Uterus (tissue), 2 donors: Measurements from ENCODE around the gene CACNB4.

ENCODE experiments used
- POLR2A ChIP-seq, 2 donors: fragments of 450-650 bp; IDR thresholded peaks; one replicate each; pipeline ENCODE4 v1.6.1; 2016; ENCODE audit warnings: antibody characterized with exemption in 2 of 2, mild to moderate bottlenecking in 1 of 2, moderate library complexity in 1 of 2
- TF ChIP-seq, protein P1 (sequence below), 4 experiments: fragments of 200-600 bp in 2 of 4; fragments of 450-650 bp in 2 of 4; sonication (generic) in 2 of 4; IDR thresholded peaks; one replicate each; pipeline ENCODE4 v1.5.1; 2016 to 2019; ENCODE audit warnings: antibody characterized with exemption in 4 of 4, mild to moderate bottlenecking in 2 of 4, moderate library complexity in 1 of 4

DNA sequence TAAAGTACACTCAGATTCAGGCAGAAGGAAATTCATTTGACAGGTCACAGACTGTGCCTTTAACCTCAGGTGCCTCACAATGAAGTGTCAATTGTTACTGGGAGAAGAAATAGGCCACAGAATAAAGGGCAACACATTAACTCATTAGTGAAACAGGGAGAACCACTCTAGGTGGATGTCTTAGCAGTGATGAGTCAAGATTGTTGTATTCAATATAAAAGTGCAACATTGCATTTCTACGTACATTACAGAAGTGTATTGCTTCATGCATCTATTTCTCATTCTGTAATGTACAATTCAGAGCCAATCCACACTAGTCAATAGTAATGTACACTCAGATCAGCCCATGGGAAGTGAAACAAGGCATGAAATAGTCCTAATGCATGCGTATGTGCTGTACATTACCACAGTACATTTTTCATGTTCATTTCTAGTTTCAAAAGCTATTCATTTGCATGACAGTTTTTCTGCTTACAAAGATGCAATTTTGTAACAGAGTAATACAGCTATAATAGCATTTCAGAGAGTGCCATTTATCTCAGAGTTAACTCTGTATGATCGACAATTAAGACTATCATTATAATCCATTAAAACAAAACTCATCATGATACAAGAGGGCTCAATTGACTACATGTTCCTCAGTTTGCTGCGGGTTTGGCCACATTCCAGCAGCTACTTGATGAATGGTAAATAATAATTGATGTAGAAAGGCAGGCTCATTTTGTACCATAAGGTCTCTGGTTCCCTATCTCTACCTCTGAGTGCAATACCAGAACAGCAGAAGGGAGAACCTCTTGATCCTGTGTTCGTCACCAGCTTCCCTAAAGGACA, 258.4 kb downstream of the CACNB4 start:
- no peak for TF ChIP-seq POLR2A (IDR thresholded peaks at IDR 0.05)
- TF ChIP-seq, protein P1, sequence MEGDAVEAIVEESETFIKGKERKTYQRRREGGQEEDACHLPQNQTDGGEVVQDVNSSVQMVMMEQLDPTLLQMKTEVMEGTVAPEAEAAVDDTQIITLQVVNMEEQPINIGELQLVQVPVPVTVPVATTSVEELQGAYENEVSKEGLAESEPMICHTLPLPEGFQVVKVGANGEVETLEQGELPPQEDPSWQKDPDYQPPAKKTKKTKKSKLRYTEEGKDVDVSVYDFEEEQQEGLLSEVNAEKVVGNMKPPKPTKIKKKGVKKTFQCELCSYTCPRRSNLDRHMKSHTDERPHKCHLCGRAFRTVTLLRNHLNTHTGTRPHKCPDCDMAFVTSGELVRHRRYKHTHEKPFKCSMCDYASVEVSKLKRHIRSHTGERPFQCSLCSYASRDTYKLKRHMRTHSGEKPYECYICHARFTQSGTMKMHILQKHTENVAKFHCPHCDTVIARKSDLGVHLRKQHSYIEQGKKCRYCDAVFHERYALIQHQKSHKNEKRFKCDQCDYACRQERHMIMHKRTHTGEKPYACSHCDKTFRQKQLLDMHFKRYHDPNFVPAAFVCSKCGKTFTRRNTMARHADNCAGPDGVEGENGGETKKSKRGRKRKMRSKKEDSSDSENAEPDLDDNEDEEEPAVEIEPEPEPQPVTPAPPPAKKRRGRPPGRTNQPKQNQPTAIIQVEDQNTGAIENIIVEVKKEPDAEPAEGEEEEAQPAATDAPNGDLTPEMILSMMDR (IDR thresholded peaks at IDR 0.05) = no peak
